AG08396 (cell line): ENCODE data around the gene ABCA7.
A peak's percentile ranks its signal among the peaks of the same experiment; 100 is the strongest.

Experiments
- DNase-seq: peaks from one replicate; pipeline ENCODE4 v3.0.0; 2012; ENCODE audit warnings: low spot score, mixed read lengths

ABCA7 gene

GRCh38 chr19:1040476-1041271 lies 767 bp downstream of the ABCA7 start:
- peak; percentile 99 for DNase-seq

GRCh38 chr19:1041272-1041834 lies 1.4 kb downstream of the ABCA7 start:
- no peak for DNase-seq

- DNase-seq: no peak
These were observed 2.2 kb downstream of the ABCA7 start for GRCh38 chr19:1041835-1042685.

GRCh38 chr19:1042689-1043511 lies 3.0 kb downstream of the ABCA7 start:
- peak; percentile 66 for DNase-seq

- DNase-seq: no peak
These were observed 5.3 kb downstream of the ABCA7 start for GRCh38 chr19:1045247-1045603.

GRCh38 chr19:1046117-1046626 lies 6.3 kb downstream of the ABCA7 start:
- DNase-seq: no peak

- no peak for DNase-seq
These were observed 7.2 kb downstream of the ABCA7 start for GRCh38 chr19:1046836-1047695.

- no peak for DNase-seq
These were observed 7.8 kb downstream of the ABCA7 start for GRCh38 chr19:1047696-1048147.

- DNase-seq: no peak
These were observed 9.2 kb downstream of the ABCA7 start for GRCh38 chr19:1049106-1049505.

- no peak for DNase-seq
These were observed 9.9 kb downstream of the ABCA7 start for GRCh38 chr19:1049800-1050199.

GRCh38 chr19:1050989-1051788 lies 11.3 kb downstream of the ABCA7 start:
- no peak for DNase-seq

- no peak for DNase-seq
These were observed 11.9 kb downstream of the ABCA7 start for GRCh38 chr19:1051791-1052190.

- no peak for DNase-seq
These were observed 12.6 kb downstream of the ABCA7 start for GRCh38 chr19:1052349-1052975.

GRCh38 chr19:1053176-1054101 lies 13.5 kb downstream of the ABCA7 start:
- no peak for DNase-seq

- no peak for DNase-seq
These were observed 14.5 kb downstream of the ABCA7 start for GRCh38 chr19:1054102-1055027.

GRCh38 chr19:1055028-1055425 lies 15.1 kb downstream of the ABCA7 start:
- DNase-seq: no peak
